ENCODE measurements around the gene ANKMY1.

GRCh38 chr2:240441326-240441992, 116.3 kb downstream of the ANKMY1 start:
- TF ChIP-seq CTCF (IDR thresholded peaks at IDR 0.05) (no peak), POLR2A (IDR thresholded peaks at IDR 0.05) (no peak)
